DMS153 treated with DMSO at 0.1 percent for 48 hours (cell line): ENCODE data around the gene TTC1.
A peak's percentile ranks its signal among the peaks of the same experiment; 100 is the strongest.
"Not testable (repeated sequence)": the region's sequence is repeated elsewhere in the genome, so short reads cannot be mapped to it uniquely, and the experiment has no call there.

Experiments used
- DNase-seq: peaks from one replicate; lab custom pipeline; 2025; ENCODE audit not compliant: unreplicated experiment; lab: John Stamatoyannopoulos, UW

TTC1 gene

GRCh38 chr5:160008877-160009590 is at the start of gene TTC1:
TTC1 (plus strand) TSS chr5:160009139; CDS start chr5:160010529, 1,390 bp downstream.
- DNase-seq = peak; percentile 77

DNA sequence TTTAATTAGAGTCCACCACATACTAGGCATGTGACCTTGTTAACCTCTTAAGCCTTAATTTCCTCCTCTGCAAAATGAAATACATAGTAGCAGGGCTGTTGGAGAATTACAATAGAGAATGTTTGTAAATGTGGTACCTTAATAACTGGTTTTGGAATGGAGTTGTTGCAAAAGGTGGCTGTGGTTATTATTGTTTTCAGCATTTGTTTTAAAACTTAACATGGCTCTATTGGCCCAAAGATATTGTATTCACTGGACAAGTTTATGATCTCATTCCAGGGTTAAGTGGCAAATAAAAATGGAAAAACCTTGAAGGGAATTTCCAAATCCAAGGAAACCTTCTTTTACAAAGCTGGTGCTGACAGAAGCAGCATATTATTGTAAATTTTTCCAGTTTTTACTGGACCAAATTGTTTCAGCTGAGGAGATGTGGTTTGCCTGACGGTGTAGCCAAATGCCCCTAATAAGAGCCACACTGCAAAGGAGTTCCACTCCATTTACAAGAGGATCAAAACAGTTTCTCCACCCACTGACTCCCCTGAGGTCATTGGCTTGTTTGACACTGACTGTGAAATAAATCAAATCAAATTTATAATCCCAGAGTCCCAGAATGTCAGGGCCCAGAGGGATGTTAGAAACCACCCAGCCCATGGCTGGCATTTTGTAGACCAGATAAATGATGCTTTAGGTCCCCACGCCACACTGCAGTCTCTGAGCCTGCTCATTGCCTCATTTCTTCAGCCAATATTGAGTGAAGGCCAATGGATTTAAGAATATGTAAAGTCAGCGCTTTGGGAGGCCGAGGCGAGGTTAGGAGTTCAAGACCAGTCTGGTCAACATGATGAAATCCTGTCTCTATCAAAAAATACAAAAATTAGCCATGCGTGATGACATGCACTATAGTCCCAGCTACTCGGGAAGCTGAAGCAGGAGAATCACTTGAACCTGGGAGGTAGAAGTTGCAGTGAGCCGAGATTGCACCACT is 47.5 kb upstream of the TTC1 start:
- no peak for DNase-seq

- DNase-seq = no peak
Observed at GRCh38 chr5:159962214-159962613, 46.7 kb upstream of the TTC1 start.

DNA sequence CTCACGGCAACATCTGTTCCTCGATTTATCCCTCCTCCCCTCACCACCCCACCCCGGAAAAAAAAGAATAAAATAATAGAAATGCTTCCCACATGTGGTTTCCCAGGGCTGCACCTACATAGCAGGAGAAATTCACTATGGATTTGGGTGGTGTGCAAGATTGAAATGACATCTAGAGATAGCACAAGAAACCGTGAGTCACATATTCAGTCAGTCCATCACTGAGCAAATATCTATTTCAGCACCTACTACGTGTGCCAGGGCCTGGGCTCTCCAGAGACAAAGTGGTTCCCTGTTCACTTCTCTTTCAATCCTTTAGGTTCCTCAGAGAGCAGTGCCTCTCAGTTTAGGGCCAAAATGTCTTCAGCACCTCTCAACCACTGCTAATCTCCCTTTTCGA is 45.0 kb upstream of the TTC1 start:
- no peak for DNase-seq

DNA sequence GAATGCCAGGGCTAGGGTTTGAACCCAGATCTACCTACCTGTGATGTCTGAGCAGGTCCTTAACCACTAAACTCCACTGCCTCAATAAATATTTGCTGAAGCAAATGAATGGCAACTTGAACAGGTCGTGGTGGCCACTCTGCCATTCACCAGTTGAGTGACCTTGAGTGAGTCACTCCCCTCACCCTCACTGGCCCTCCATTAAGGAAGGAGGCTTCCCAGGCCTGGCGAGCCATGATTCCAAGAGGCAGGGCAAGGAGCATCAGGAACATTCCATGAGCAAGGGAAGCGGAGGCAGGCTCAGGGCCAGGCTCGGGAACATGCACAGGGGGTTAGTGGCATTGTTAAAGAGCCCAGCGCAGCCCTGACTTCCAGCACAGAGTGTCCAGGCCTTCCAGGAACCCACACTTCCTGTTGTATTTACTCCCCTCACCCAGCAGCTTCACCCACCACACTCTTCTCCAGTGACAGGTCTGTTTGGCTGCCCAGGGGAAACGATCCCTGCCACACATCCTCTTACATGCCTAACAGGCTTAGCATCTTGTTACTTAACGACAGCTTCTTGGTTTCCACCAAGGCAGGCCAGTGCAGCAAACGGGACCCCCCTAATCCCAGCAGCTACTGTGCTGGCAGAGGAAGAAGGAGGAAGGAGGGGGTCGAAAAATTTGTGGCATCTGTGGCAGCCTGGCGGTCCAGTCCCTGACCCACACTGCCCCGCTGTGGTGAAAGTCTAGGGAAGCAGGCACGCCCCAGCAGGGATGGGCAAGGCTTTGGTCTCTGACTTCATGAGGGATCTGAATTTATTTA is 43.7 kb upstream of the TTC1 start:
- DNase-seq = no peak

DNA sequence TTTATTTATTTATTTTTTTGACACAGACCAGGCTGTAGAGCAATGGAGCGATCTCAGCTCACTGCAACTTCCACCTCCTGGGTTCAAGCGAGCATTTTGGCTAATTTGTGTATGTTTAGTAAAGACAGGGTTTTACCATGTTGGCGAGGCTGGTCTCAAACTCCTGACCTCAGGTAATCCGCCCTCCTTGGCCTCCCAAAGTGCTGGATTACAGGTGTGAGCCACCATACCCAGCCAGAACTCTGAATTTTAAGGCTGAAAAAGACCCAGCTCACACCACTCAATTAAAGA is 43.2 kb upstream of the TTC1 start:
- not testable (repeated sequence) for DNase-seq

DNA sequence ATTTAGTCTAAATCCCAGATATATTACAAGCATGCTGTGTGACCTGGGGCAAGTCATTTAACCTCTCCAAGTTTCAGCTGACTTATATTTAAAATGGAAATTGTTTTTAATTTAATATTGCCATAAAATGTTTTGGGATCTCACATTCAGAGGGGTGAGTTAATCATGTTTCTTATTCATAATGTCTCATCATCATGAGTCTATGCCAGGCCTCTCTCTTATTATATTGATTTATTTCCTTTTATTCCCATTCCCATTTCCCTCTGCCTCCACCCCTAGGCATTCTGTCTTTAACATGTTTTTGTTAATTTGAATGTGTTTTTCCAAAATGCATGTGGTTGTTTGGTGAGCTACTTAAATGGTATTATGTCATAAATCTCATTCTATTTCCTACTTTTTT is 39.0 kb upstream of the TTC1 start:
- no peak for DNase-seq

- no peak for DNase-seq
Observed at GRCh38 chr5:159971038-159971437, 37.9 kb upstream of the TTC1 start.

DNA sequence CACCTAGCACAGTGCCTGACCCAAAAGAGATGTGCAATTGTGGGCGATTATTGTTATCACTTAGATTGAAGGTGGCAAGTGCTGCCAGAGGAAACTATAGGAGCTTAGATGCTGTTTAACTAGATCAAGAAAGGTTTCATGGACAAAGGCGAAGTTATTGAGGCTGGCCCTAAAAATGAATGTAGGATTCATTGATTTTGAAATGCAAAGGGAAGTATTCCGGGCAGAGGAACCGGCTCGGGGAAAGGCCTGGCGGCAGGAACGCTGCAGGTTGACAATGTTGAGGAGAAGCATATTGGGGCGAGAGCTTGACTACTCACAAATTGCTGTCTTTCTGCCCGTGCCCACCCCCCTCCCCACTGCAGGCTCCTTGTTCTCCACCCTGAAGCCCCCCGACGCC is 37.4 kb upstream of the TTC1 start:
- DNase-seq = no peak

- no peak for DNase-seq
Observed at GRCh38 chr5:159971931-159972461, 36.9 kb upstream of the TTC1 start.

DNA sequence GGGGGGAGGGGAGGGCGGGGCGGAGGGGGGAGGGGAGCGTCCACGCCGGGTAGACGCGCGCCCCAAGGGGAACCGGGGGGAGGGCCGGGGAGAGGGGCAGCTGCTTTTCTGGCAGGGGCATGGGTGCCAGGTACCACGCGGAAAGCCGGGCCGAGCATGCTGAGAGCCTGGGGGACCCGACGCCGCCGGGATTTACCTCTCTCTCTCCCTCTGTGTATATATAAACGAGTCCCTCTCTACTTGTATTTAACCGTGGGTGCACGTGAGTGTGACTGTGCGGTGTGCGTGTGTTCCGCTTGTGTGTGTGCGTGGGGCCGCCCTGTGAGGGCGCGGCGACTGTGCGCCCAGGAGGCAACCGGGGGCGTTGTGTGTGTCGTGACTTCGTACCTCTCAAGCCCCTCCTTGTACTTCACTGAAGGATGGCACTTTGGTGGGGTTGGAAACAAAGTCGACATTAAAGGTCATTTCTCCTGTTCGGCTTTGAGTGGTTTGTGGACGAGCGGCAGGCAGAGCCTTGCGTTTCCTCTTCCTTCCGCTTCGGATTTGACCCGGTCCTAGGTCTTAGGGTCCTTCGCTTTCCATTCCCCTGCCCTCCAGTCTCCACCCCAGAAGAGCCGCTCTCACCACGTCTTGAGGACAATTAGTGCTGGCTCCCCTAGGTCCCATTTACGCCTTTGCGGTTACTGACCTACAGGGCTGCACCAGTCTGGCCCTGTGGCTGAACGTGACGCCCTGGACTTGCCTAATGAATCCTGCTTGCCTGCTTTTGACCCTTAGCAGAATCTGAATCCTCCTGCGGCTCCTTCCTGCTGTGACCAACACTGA is 36.2 kb upstream of the TTC1 start:
- no peak for DNase-seq

DNA sequence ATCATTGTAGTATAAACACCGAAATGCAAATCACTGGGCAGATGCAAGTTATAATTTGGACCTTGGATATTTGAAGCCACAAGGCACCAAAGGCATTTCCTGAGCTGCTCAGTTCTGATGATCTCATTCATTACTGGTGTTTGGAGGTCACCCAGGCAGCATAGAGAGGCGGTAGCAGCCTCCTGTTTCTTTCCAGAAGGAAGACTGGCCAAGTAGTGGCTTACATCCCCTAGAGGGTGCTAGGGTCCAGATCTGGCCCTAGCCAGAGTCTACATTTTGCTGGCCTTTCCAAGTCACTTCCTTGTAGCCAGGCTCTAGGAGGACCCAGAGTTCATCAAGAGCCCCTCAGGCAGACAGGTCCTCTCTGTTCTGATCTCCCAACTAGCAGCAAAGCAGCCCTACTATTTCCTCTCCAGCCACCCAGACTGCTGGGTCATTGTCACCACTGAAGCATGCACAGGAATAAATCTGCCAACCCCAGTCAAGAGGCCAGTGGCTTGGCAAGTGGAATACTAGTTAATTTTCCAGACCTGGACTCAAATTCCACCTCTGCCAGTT is 33.4 kb upstream of the TTC1 start:
- no peak for DNase-seq

GRCh38 chr5:159976921-159977320 is 32.0 kb upstream of the TTC1 start:
- no peak for DNase-seq

DNA sequence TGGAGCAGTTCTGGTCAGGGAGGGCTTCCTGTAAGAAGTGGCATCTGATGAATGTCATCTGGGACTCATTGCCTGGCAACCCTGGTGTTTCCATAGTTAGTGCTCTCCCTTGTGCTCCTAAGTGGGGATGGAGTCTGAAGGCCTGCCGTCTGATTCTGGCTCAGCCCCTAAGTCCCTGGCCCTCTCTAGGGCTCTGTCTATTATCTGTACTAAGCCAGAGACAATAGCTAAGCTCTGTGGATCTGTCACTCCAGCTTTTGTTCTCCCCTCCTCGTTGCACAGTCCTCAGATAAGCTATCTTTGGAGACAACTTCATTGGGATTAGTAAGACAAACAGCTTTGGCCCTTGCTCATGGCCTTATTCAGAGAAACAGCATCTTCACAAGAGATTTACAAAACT is 30.6 kb upstream of the TTC1 start:
- DNase-seq = no peak

DNA sequence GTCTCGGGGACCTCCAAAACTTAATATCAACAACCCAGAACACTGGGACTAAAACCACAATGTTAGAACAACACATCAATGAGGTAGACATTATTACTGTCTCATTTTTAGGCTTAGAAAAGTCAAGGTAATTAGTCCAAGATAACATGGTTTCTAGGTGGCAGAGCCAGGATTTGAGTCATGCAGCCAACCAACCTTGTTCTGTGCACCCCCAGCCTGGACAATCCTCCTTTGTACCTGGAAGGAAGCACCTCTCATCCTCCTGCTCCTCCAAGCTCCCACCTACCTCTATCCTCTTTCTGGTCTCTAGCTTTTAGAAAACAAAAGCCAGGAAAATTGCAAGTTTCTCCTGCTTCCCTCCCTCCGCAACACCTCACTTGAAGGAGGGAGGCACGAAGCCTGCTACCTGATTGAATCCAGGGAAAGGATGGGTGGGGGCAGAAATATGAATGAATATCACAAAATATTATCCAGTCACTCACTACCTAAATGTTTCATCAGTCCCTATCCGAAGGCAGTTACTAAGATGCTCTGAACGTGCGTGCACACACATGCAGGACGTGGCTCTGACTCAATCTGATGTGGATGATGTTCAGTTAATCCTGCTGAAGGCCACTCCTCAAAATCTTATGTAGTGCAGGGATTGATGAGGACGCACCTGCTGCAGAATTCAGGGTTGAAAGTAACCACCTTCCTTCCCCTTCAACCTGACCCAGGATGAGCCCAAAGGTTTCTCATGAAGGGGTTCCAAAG is 26.3 kb upstream of the TTC1 start:
- no peak for DNase-seq

- DNase-seq = peak; percentile 19
Observed at GRCh38 chr5:159987031-159987674, 21.8 kb upstream of the TTC1 start.

DNA sequence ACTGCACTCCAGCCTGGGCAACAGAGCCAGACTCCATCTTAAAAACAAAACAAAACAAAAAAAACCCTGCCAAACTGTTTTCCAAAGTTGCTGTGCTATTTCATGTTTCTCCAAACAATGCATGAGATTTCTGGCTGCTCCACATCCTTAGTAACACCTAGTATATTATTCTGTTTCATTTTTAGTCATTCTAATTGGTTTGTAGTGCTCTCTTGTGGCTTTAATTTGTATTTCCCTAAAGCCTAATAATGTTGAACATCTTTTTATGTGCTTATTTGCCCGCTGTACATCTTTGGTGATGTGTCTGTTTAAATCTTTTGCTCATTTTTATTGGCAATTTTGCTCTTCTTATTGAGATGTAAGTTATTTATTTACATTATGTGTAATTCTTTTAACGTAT is 18.4 kb upstream of the TTC1 start:
- DNase-seq = no peak

DNA sequence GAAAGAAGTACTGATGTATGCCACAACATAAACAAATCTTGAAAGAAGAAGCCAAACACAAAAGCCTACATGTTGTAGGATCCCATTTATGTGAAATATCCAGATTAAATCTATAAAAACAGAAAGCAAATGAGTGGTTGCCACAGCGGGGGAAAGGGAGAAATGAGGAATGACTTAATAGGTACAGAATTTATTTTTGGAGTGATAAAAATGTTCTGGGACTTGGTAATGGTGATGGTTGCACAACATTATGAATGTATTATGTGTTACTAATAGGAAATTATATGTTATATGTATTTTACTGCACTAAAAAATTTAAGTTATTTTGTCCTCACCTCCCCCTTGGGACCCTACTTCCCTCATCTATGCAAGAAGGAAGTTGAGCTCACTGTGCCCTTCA is 16.4 kb upstream of the TTC1 start:
- DNase-seq = no peak

- no peak for DNase-seq
Observed at GRCh38 chr5:159993194-159993593, 15.7 kb upstream of the TTC1 start.
